HepG2 (cell line): ENCODE results near the gene SCARF1. TPM values are rescaled to one million over a fixed set of nuclear protein-coding genes. Genes with fewer than 3 reads are reported as not detected.

ENCODE experiments used
- EHMT2 ChIP-seq: fragments of 200-600 bp; sonication (generic); IDR thresholded peaks from 2 replicates; pipeline ENCODE4 v1.7.0; 2017; ENCODE audit warnings: antibody characterized with exemption, low read depth, low read length, borderline replicate concordance
- HDAC1 ChIP-seq: sonication (generic); formaldehyde crosslinking; IDR thresholded peaks from 2 replicates; pipeline ENCODE4 v1.5.1; 2020; ENCODE audit warnings: mild to moderate bottlenecking, missing genetic modification reagents
- HMGA1 ChIP-seq: sonication (generic); formaldehyde crosslinking; conservative IDR thresholded peaks from 2 replicates; pipeline ENCODE4 v1.4.0; 2020; ENCODE audit warnings: missing genetic modification reagents
- MTF1 ChIP-seq: sonication (generic); formaldehyde crosslinking; IDR thresholded peaks from 2 replicates; pipeline ENCODE4 v1.5.0; 2020; ENCODE audit warnings: missing genetic modification reagents
- NR2F6 ChIP-seq, 2 experiments: IDR thresholded peaks; 2 replicates each; pipeline ENCODE4 v1.6.1; 2016; ENCODE audit warnings: antibody characterized with exemption in 1 of 2, mild to moderate bottlenecking in 1 of 2
- XRCC5 ChIP-seq: fragments of 200-400 bp; formaldehyde crosslinking; optimal IDR thresholded peaks from 2 replicates; pipeline ENCODE3; 2017; ENCODE audit warnings: mild to moderate bottlenecking, low read length
- ZBTB7A ChIP-seq: sonication (generic); formaldehyde crosslinking; IDR thresholded peaks from 2 replicates; pipeline ENCODE4 v1.8.0; 2022; ENCODE audit warnings: mild to moderate bottlenecking, missing genetic modification reagents
- ZNF138 ChIP-seq: sonication (generic); formaldehyde crosslinking; IDR thresholded peaks from 2 replicates; pipeline ENCODE4 v1.5.0; 2020; ENCODE audit warnings: mild to moderate bottlenecking, low read depth, missing genetic modification reagents
- ZNF20 ChIP-seq: sonication (generic); formaldehyde crosslinking; IDR thresholded peaks from 2 replicates; pipeline ENCODE4 v1.4.0; 2020; ENCODE audit warnings: mild to moderate bottlenecking, moderate library complexity, missing genetic modification reagents
- ZNF484 ChIP-seq: sonication (generic); formaldehyde crosslinking; IDR thresholded peaks from 2 replicates; pipeline ENCODE4 v1.5.1; 2020; ENCODE audit warnings: mild to moderate bottlenecking, low read depth, missing genetic modification reagents, borderline replicate concordance
- ZNF543 ChIP-seq: sonication (generic); formaldehyde crosslinking; IDR thresholded peaks from 2 replicates; pipeline ENCODE4 v1.4.0; 2020; ENCODE audit warnings: mild to moderate bottlenecking, missing genetic modification reagents
- ZNF652 ChIP-seq: IDR thresholded peaks from 2 replicates; pipeline ENCODE4 v1.6.1; 2016; ENCODE audit warnings: low read depth, borderline replicate concordance
- ZNF713 ChIP-seq: sonication (generic); formaldehyde crosslinking; IDR thresholded peaks from 2 replicates; pipeline ENCODE4 v1.4.0; 2020; ENCODE audit warnings: mild to moderate bottlenecking, missing genetic modification reagents
- ZNF761 ChIP-seq: sonication (generic); formaldehyde crosslinking; conservative IDR thresholded peaks from 2 replicates; pipeline ENCODE4 v1.4.0; 2020; ENCODE audit warnings: mild to moderate bottlenecking, missing genetic modification reagents
- ZNF790 ChIP-seq: sonication (generic); formaldehyde crosslinking; IDR thresholded peaks from 2 replicates; pipeline ENCODE4 v1.8.0; 2022; ENCODE audit warnings: missing genetic modification reagents, mild to moderate bottlenecking, borderline replicate concordance
- ZNF792 ChIP-seq: IDR thresholded peaks from 2 replicates; pipeline ENCODE4 v1.6.1; 2016
- polyA plus RNA-seq, 8 experiments: library from polyadenylated mRNA; depleted of rRNA in 3 of 8; stranded (reverse) in 7 of 8; unstranded in 1 of 8; fragments of >200 nt; fragmentation: Illumina TruSeq in 4 of 8; extraction: Trizol in 4 of 8; gene quantifications; 2 replicates each; pipeline versions ENCODE4 v1.2.1 to v1.2.3, GENCODE V29; 2011 to 2016; ENCODE audit warnings: low read depth in 4 of 8, missing spikeins in 1 of 8, mixed read lengths in 1 of 8; ENCODE audit not compliant: insufficient read depth in 1 of 8
- total RNA-seq, 5 experiments: library from RNA; depleted of rRNA; stranded (reverse); fragments of >200 nt; fragmentation: Illumina TruSeq; extraction: Trizol; gene quantifications; 2 replicates each; pipeline ENCODE4 v1.2.3, GENCODE V29; 2016; ENCODE audit warnings: low read depth in 1 of 5
- TF ChIP-seq, protein P1 (sequence below): sonication (generic); formaldehyde crosslinking; IDR thresholded peaks from 2 replicates; pipeline ENCODE4 v1.4.0; 2020; ENCODE audit warnings: missing genetic modification reagents, borderline replicate concordance
- TF ChIP-seq, protein P2 (sequence below): sonication (generic); formaldehyde crosslinking; IDR thresholded peaks from 2 replicates; pipeline ENCODE4 v1.5.0; 2020; ENCODE audit warnings: mild to moderate bottlenecking, missing genetic modification reagents
- TF ChIP-seq, protein P3 (sequence below): sonication (generic); formaldehyde crosslinking; conservative IDR thresholded peaks from 2 replicates; pipeline ENCODE4 v1.8.0; 2022; ENCODE audit warnings: mild to moderate bottlenecking, moderate library complexity, missing genetic modification reagents
- TF ChIP-seq, protein P4 (sequence below): sonication (generic); formaldehyde crosslinking; IDR thresholded peaks from 2 replicates; pipeline ENCODE4 v1.4.0; 2020; ENCODE audit warnings: mild to moderate bottlenecking, missing genetic modification reagents

The SCARF1 gene
- total and polyA plus RNA-seq, 2 of the 13 experiments (the other 11 are each of a cell fraction or from before 2014, with no cell fraction given), result 0.24 to 0.71 TPM

DNA sequence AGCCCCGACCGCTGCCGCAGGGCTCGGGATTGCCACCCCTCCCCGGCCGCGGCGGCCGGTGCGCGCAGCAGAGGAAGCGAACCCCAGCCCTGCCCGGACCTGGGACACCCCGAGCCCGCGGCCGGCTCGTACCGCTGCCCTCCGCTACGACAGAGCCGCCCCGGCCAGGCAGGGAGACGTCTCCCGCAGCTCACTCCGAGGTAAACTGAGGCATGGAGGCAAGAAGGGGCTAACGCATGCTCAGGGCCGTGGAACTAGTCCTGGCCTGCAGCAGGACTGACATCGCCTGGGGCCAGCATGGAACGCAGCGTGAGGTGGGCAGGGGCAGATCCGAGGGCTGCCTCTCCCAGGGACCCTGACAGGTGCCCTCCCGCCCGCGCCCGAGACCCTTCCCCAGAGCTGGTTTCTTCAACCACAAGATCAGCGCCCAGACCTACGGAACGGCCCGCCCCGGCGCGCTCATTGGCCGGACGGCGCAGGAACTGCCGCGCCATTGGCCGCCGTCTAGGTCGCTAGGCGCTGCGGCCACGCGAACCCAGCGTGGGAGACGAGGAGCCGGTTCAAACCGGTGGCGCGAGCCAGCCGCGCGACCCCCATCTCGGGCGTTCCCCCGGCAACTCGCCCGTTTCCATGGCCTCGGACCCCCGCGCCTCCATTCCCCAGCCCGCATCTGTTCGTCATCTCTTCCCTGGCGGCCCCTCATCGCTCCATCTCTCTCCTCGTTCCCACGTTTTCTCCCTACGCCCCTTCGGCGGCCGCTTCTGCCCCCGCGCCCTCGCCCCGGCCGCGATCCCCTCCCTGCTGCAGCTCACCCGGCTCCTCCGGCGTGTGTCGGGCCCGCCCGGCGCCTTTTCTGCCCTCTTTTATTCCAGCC is 17.3 kb downstream of the SCARF1 start, which contains the start of gene SLC43A2 (continued):
- TF ChIP-seq, protein P1, sequence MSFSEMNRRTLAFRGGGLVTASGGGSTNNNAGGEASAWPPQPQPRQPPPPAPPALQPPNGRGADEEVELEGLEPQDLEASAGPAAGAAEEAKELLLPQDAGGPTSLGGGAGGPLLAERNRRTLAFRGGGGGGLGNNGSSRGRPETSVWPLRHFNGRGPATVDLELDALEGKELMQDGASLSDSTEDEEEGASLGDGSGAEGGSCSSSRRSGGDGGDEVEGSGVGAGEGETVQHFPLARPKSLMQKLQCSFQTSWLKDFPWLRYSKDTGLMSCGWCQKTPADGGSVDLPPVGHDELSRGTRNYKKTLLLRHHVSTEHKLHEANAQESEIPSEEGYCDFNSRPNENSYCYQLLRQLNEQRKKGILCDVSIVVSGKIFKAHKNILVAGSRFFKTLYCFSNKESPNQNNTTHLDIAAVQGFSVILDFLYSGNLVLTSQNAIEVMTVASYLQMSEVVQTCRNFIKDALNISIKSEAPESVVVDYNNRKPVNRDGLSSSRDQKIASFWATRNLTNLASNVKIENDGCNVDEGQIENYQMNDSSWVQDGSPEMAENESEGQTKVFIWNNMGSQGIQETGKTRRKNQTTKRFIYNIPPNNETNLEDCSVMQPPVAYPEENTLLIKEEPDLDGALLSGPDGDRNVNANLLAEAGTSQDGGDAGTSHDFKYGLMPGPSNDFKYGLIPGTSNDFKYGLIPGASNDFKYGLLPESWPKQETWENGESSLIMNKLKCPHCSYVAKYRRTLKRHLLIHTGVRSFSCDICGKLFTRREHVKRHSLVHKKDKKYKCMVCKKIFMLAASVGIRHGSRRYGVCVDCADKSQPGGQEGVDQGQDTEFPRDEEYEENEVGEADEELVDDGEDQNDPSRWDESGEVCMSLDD (CRISPR knock-in tag), result no peak
- TF ChIP-seq ZNF138 (CRISPR knock-in tag) (0 out of 2 replicates have a peak, but pooled peaks have one; percentile 54), XRCC5 (no peak), ZNF484 (CRISPR knock-in tag) (0 out of 2 replicates have a peak, but pooled peaks have one; percentile 30), HMGA1 (no peak), NR2F6 (IDR thresholded peaks at IDR 0.05) (no peak), NR2F6 (CRISPR knock-in tag; IDR thresholded peaks at IDR 0.05) (0 out of 2 replicates have a peak, but pooled peaks have one; percentile 7), HDAC1 (CRISPR knock-in tag) (no peak), ZNF652 (CRISPR knock-in tag) (no peak), ZNF792 (CRISPR knock-in tag) (no peak; the same call in 1 of the 2 replicates), EHMT2 (no peak), MTF1 (CRISPR knock-in tag) (no peak), ZNF543 (no peak; the same call in 1 of the 2 replicates), ZNF761 (0 out of 2 replicates have a peak, but pooled peaks have one; percentile 13), ZBTB7A (CRISPR knock-in tag) (peak; percentile 100), ZNF20 (peak; percentile 50; the same call in 1 of the 2 replicates), ZNF713 (CRISPR knock-in tag) (no peak), ZNF790 (no peak)
- TF ChIP-seq, protein P2, sequence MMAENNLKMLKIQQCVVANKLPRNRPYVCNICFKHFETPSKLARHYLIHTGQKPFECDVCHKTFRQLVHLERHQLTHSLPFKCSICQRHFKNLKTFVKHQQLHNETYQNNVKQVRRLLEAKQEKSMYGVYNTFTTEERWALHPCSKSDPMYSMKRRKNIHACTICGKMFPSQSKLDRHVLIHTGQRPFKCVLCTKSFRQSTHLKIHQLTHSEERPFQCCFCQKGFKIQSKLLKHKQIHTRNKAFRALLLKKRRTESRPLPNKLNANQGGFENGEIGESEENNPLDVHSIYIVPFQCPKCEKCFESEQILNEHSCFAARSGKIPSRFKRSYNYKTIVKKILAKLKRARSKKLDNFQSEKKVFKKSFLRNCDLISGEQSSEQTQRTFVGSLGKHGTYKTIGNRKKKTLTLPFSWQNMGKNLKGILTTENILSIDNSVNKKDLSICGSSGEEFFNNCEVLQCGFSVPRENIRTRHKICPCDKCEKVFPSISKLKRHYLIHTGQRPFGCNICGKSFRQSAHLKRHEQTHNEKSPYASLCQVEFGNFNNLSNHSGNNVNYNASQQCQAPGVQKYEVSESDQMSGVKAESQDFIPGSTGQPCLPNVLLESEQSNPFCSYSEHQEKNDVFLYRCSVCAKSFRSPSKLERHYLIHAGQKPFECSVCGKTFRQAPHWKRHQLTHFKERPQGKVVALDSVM (CRISPR knock-in tag), result 0 out of 2 replicates have a peak, but pooled peaks have one; percentile 12
- TF ChIP-seq, protein P3, sequence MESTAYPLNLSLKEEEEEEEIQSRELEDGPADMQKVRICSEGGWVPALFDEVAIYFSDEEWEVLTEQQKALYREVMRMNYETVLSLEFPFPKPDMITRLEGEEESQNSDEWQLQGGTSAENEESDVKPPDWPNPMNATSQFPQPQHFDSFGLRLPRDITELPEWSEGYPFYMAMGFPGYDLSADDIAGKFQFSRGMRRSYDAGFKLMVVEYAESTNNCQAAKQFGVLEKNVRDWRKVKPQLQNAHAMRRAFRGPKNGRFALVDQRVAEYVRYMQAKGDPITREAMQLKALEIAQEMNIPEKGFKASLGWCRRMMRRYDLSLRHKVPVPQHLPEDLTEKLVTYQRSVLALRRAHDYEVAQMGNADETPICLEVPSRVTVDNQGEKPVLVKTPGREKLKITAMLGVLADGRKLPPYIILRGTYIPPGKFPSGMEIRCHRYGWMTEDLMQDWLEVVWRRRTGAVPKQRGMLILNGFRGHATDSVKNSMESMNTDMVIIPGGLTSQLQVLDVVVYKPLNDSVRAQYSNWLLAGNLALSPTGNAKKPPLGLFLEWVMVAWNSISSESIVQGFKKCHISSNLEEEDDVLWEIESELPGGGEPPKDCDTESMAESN (CRISPR knock-in tag), result peak; percentile 46
- TF ChIP-seq, protein P4, sequence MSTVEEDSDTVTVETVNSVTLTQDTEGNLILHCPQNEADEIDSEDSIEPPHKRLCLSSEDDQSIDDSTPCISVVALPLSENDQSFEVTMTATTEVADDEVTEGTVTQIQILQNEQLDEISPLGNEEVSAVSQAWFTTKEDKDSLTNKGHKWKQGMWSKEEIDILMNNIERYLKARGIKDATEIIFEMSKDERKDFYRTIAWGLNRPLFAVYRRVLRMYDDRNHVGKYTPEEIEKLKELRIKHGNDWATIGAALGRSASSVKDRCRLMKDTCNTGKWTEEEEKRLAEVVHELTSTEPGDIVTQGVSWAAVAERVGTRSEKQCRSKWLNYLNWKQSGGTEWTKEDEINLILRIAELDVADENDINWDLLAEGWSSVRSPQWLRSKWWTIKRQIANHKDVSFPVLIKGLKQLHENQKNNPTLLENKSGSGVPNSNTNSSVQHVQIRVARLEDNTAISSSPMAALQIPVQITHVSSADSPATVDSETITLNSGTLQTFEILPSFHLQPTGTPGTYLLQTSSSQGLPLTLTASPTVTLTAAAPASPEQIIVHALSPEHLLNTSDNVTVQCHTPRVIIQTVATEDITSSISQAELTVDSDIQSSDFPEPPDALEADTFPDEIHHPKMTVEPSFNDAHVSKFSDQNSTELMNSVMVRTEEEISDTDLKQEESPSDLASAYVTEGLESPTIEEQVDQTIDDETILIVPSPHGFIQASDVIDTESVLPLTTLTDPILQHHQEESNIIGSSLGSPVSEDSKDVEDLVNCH (CRISPR knock-in tag), result no peak
